IMR-90 (cell line): ENCODE data around the gene DLX1. TPM values are rescaled to one million over a fixed set of nuclear protein-coding genes. Genes with fewer than 3 reads are reported as not detected.

Experiments used
- ATAC-seq: fragments of 200-7000 bp; cut with Tn5 transposase; 2 replicates; pipeline ENCODE4 v1.9.1; 2020; ENCODE audit warnings: low read depth, mild to moderate bottlenecking, moderate library complexity
- BruUV-seq: library from RNA; stranded (reverse); fragments of 400-500 nt; replicated peaks from 2 replicates; lab custom pipeline; 2021; lab: Mats Ljungman, UMichigan
- CTCF ChIA-PET: fragments of 300-600 bp; formaldehyde crosslinking; extraction: SDS; loops from one replicate; lab custom pipeline; 2021; ENCODE audit warnings: antibody characterized with exemption; lab: Yijun Ruan, JAX
- POLR2A ChIA-PET: fragments of 300-600 bp; sonication (Branson Sonifier 250); formaldehyde crosslinking; loops from one replicate; lab custom pipeline; 2022; ENCODE audit warnings: antibody characterized with exemption; ENCODE audit not compliant: unreplicated experiment; lab: Charles Lee
- DNase-seq: peaks from one replicate; pipeline ENCODE4 v3.0.0; 2013
- H2AFZ ChIP-seq: replicated peaks from 2 replicates; pipeline ENCODE3; 2013; ENCODE audit warnings: low read length, mild to moderate bottlenecking; ENCODE audit not compliant: poor library complexity
- H2AK5ac ChIP-seq: 2 replicates; pipeline ENCODE4 v1.6.1; 2013; ENCODE audit warnings: low read depth, low read length, inconsistent platforms
- H2AK9ac ChIP-seq: replicated peaks from 2 replicates; pipeline ENCODE3; 2013; ENCODE audit warnings: mild to moderate bottlenecking, low read depth, low read length, moderate library complexity; ENCODE audit not compliant: poor library complexity
- H2BK120ac ChIP-seq: 2 replicates; pipeline ENCODE4 v1.6.1; 2013; ENCODE audit warnings: low read depth, low read length, inconsistent platforms
- H2BK15ac ChIP-seq: 3 replicates; pipeline ENCODE4 v1.6.1; 2013; ENCODE audit warnings: low read depth, low read length, inconsistent platforms
- H2BK20ac ChIP-seq: 2 replicates; pipeline ENCODE4 v1.6.1; 2013; ENCODE audit warnings: low read depth, mild to moderate bottlenecking, inconsistent platforms, low read length, moderate library complexity
- H2BK5ac ChIP-seq: 2 replicates; pipeline ENCODE4 v1.6.1; 2013; ENCODE audit warnings: mild to moderate bottlenecking, low read depth, low read length, inconsistent platforms; ENCODE audit not compliant: poor library complexity, severe bottlenecking
- H3K14ac ChIP-seq: replicated peaks from 2 replicates; pipeline ENCODE4 v1.6.1; 2013; ENCODE audit warnings: low read depth, low read length, inconsistent platforms
- H3K18ac ChIP-seq: 2 replicates; pipeline ENCODE4 v1.6.1; 2013; ENCODE audit warnings: low read depth, low read length, control low read depth
- H3K23ac ChIP-seq: 2 replicates; pipeline ENCODE4 v1.6.1; 2013; ENCODE audit warnings: low read depth, low read length, inconsistent platforms
- H3K27ac ChIP-seq: 2 replicates; pipeline ENCODE4 v1.5.1; 2013; ENCODE audit warnings: mild to moderate bottlenecking, control low read depth, low read length; ENCODE audit not compliant: insufficient read depth
- H3K27me3 ChIP-seq: 2 replicates; pipeline ENCODE4 v1.6.1; 2013; ENCODE audit warnings: low read length; ENCODE audit not compliant: control insufficient read depth, insufficient read depth
- H3K36me3 ChIP-seq: 2 replicates; pipeline ENCODE4 v1.6.1; 2013; ENCODE audit warnings: low read length, mixed read lengths; ENCODE audit not compliant: control insufficient read depth, insufficient read depth
- H3K4ac ChIP-seq: 2 replicates; pipeline ENCODE4 v1.6.1; 2013; ENCODE audit warnings: low read depth, low read length, inconsistent platforms
- H3K4me1 ChIP-seq: 2 replicates; pipeline ENCODE4 v1.6.1; 2013; ENCODE audit warnings: low read length, mixed read lengths; ENCODE audit not compliant: control insufficient read depth, insufficient read depth
- H3K4me2 ChIP-seq: 2 replicates; pipeline ENCODE4 v1.6.1; 2013; ENCODE audit warnings: low read depth, mild to moderate bottlenecking, control low read depth, low read length, moderate library complexity
- H3K4me3 ChIP-seq: 2 replicates; pipeline ENCODE4 v1.5.1; 2013; ENCODE audit warnings: low read depth, mild to moderate bottlenecking, control low read depth, low read length, moderate library complexity; ENCODE audit not compliant: insufficient read depth
- H3K56ac ChIP-seq: 2 replicates; pipeline ENCODE4 v1.6.1; 2013; ENCODE audit warnings: low read length, inconsistent platforms; ENCODE audit not compliant: insufficient read depth; ENCODE audit errors: extremely low read depth
- H3K79me1 ChIP-seq, 2 experiments: 2 replicates each; pipeline ENCODE4 v1.6.1; 2013; ENCODE audit warnings: low read length in 2 of 2, inconsistent platforms in 1 of 2, low read depth in 1 of 2
- H3K9ac ChIP-seq: 2 replicates; pipeline ENCODE4 v1.6.1; 2013; ENCODE audit warnings: low read depth, low read length, control low read depth
- H3K9me1 ChIP-seq: 2 replicates; pipeline ENCODE4 v1.6.1; 2013; ENCODE audit warnings: low read length, inconsistent platforms; ENCODE audit not compliant: insufficient read depth
- H3K9me3 ChIP-seq: 2 replicates; pipeline ENCODE4 v1.6.1; 2013; ENCODE audit warnings: low read length; ENCODE audit not compliant: control insufficient read depth, insufficient read depth
- H4K20me1 ChIP-seq: 2 replicates; pipeline ENCODE4 v1.6.1; 2013; ENCODE audit warnings: low read length, inconsistent platforms; ENCODE audit not compliant: insufficient read depth
- H4K5ac ChIP-seq: 2 replicates; pipeline ENCODE4 v1.6.1; 2013; ENCODE audit warnings: mild to moderate bottlenecking, low read depth, low read length, control low read depth
- H4K8ac ChIP-seq, 2 experiments: 2 replicates each; pipeline ENCODE4 v1.6.1; 2013; ENCODE audit warnings: low read depth in 2 of 2, low read length in 2 of 2, control low read depth in 1 of 2, inconsistent platforms in 1 of 2
- H4K91ac ChIP-seq: 2 replicates; pipeline ENCODE4 v1.6.1; 2013; ENCODE audit warnings: low read depth, low read length, inconsistent platforms; ENCODE audit not compliant: insufficient read depth
- BHLHE40 ChIP-seq: fragments of 150-350 bp; IDR thresholded peaks from 2 replicates; pipeline ENCODE4 v1.6.1; 2016; ENCODE audit warnings: mild to moderate bottlenecking, low read depth, low read length
- CEBPB ChIP-seq: IDR thresholded peaks from 2 replicates; pipeline ENCODE4 v1.6.1; 2012; ENCODE audit warnings: low read depth, low read length, improper control_type of control experiment
- CHD1 ChIP-seq: IDR thresholded peaks from 2 replicates; pipeline ENCODE4 v1.6.1; 2012; ENCODE audit warnings: low read depth, low read length, improper control_type of control experiment
- FOS ChIP-seq: fragments of 150-350 bp; IDR thresholded peaks from 2 replicates; pipeline ENCODE4 v1.6.1; 2016; ENCODE audit warnings: low read depth, low read length
- MAFK ChIP-seq: IDR thresholded peaks from 2 replicates; pipeline ENCODE4 v1.6.1; 2012; ENCODE audit warnings: low read depth, low read length, improper control_type of control experiment
- MAZ ChIP-seq: IDR thresholded peaks from 2 replicates; pipeline ENCODE4 v1.6.1; 2012; ENCODE audit warnings: low read depth, mild to moderate bottlenecking, low read length, improper control_type of control experiment, moderate library complexity, borderline replicate concordance
- MXI1 ChIP-seq: IDR thresholded peaks from 2 replicates; pipeline ENCODE4 v1.6.1; 2012; ENCODE audit warnings: low read depth, mild to moderate bottlenecking, low read length, moderate library complexity, borderline replicate concordance
- NFE2L2 ChIP-seq: fragments of 150-350 bp; IDR thresholded peaks from 2 replicates; pipeline ENCODE4 v1.6.1; 2016; ENCODE audit warnings: low read depth, mild to moderate bottlenecking, low read length
- POLR2A ChIP-seq: IDR thresholded peaks from 2 replicates; pipeline ENCODE4 v1.6.1; 2012; ENCODE audit warnings: mild to moderate bottlenecking, low read depth, low read length
- RAD21 ChIP-seq: IDR thresholded peaks from 2 replicates; pipeline ENCODE4 v1.6.1; 2012; ENCODE audit warnings: low read length, improper control_type of control experiment
- RCOR1 ChIP-seq: IDR thresholded peaks from 2 replicates; pipeline ENCODE4 v1.6.1; 2012; ENCODE audit warnings: mild to moderate bottlenecking, low read length, improper control_type of control experiment; ENCODE audit not compliant: insufficient replicate concordance
- RFX5 ChIP-seq: IDR thresholded peaks from 2 replicates; pipeline ENCODE4 v1.8.0; 2012; ENCODE audit warnings: low read depth, mild to moderate bottlenecking, low read length, moderate library complexity
- SMC3 ChIP-seq: fragments of 150-350 bp; IDR thresholded peaks from 2 replicates; pipeline ENCODE4 v1.6.1; 2016; ENCODE audit warnings: low read depth, mild to moderate bottlenecking, antibody characterized with exemption, low read length, moderate library complexity
- WGBS, 2 experiments: methylation state at CpG; one replicate each; pipeline versions ENCODE4 v1.1.5 to v1.1.7; 2013; ENCODE audit warnings: missing lambda C conversion rate in 2 of 2; ENCODE audit not compliant: insufficient read length in 1 of 2; ENCODE audit errors: extremely low coverage in 2 of 2; 5-methylcytosine and 5-hydroxymethylcytosine counted together
- dilution Hi-C: fragments of 300-500 bp; cut with HindIII; formaldehyde crosslinking; loops from one replicate; pipeline ENCODE4 v1.14.3; 2018; ENCODE audit warnings: low sequenced_read_pairs; ENCODE audit not compliant: unreplicated experiment
- in situ Hi-C: fragments of 300-500 bp; cut with MboI; formaldehyde crosslinking; loops from 3 replicates; pipeline ENCODE4 v1.14.3; 2019; ENCODE audit warnings: low sequenced_read_pairs, inconsistent platforms, mixed read lengths
- intact Hi-C: fragments of 100-400 bp; cut with micrococcal nuclease; formaldehyde crosslinking; loops from 2 replicates; pipeline ENCODE4 v1.10.0; 2022
- polyA plus RNA-seq, 3 experiments: library from polyadenylated mRNA; depleted of rRNA; stranded (reverse); fragments of >200 nt; gene quantifications; 2 replicates each; pipeline ENCODE4 v1.2.3, GENCODE V29; 2012; ENCODE audit warnings: low replicate concordance in 1 of 3
- total RNA-seq: library from RNA; depleted of rRNA; stranded (reverse); fragments of >200 nt; gene quantifications from 2 replicates; pipeline ENCODE4 v1.2.3, GENCODE V29; 2012
- TF ChIP-seq, protein P1 (sequence below): fragments of 150-350 bp; IDR thresholded peaks from 2 replicates; pipeline ENCODE4 v1.6.1; 2017; ENCODE audit warnings: mild to moderate bottlenecking, antibody characterized with exemption, low read length, low read depth
- TF ChIP-seq, protein P2 (sequence below): conservative IDR thresholded peaks from 2 replicates; pipeline ENCODE4 v1.5.1; 2012; ENCODE audit warnings: mild to moderate bottlenecking, low read depth, low read length, improper control_type of control experiment
- TF ChIP-seq, protein P3 (sequence below): fragments of 150-350 bp; IDR thresholded peaks from 2 replicates; pipeline ENCODE4 v1.6.1; 2016; ENCODE audit warnings: low read depth, mild to moderate bottlenecking, low read length, moderate library complexity, borderline replicate concordance

Gene DLX1
- total and polyA plus RNA-seq, 2 of the 4 experiments (the other 2 are of a cell fraction) = 0.36 to 2.2 TPM

DNA sequence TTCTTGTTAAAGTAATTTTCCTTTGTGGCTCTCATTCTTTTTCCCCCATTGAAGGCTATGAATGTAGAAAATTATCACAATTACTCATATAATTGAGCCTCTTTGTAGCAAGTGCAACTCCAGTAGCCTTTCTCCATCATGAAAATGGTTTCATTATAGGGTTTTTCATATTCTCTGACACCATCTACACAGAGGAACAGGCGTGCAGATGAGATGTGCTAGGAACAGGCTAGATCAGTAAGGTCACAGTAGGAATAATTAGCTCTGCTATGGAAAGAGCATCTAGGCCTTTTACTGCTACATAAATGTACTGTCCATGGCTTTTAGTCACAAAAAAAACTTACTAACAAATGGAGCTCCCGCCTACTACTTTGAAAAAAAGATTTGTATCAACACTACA lies 12.6 kb upstream of the DLX1 start:
- no peak overlapping the region for H3K56ac ChIP-seq
- ChIA-PET CTCF (no interaction called here), POLR2A (interaction anchor here (0.6 kb wide), 1 partner anchor 13 kb away, joined by 3 read pairs; the partner anchor contains the start of gene DLX1)
- H3K23ac ChIP-seq = no peak overlapping the region
- no peaks in the 10 kb centered on the region for H4K20me1 ChIP-seq
- intact Hi-C loops (loop anchor here (5.0 kb wide), 1 partner anchor 45 kb away; no protein-coding TSS in a partner anchor), dilution Hi-C loops (no loop called here), in situ Hi-C loops (no loop called here)
- H2AFZ ChIP-seq = no peak overlapping the region
- DNase-seq = no peak
- no peaks in the 10 kb centered on the region for H3K79me1 ChIP-seq
- no peak overlapping the region for H2BK15ac ChIP-seq
- H3K14ac ChIP-seq = no peak overlapping the region
- no peak overlapping the region for H4K91ac ChIP-seq
- no peaks in the 10 kb centered on the region for H3K9me1 ChIP-seq
- H3K4me3 ChIP-seq = no peak overlapping the region
- H3K9ac ChIP-seq = no peak overlapping the region
- H3K27ac ChIP-seq = no peak overlapping the region
- no peak overlapping the region for H2AK9ac ChIP-seq
- no peak overlapping the region for H3K4me2 ChIP-seq
- H2BK20ac ChIP-seq = no peak overlapping the region
- H3K9me3 ChIP-seq = no peaks in the 10 kb centered on the region
- no peak overlapping the region for H4K5ac ChIP-seq
- H2BK5ac ChIP-seq = no peak overlapping the region
- no peaks in the 10 kb centered on the region for H3K4me1 ChIP-seq
- TF ChIP-seq CHD1 (no peak), MXI1 (no peak), BHLHE40 (no peak), RCOR1 (no peak), FOS (no peak), MAFK (no peak), POLR2A (no peak), SMC3 (no peak), NFE2L2 (no peak), RFX5 (no peak), CEBPB (no peak), MAZ (no peak), RAD21 (no peak)
- TF ChIP-seq, protein P1, sequence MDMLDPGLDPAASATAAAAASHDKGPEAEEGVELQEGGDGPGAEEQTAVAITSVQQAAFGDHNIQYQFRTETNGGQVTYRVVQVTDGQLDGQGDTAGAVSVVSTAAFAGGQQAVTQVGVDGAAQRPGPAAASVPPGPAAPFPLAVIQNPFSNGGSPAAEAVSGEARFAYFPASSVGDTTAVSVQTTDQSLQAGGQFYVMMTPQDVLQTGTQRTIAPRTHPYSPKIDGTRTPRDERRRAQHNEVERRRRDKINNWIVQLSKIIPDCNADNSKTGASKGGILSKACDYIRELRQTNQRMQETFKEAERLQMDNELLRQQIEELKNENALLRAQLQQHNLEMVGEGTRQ = no peak
- TF ChIP-seq, protein P2, sequence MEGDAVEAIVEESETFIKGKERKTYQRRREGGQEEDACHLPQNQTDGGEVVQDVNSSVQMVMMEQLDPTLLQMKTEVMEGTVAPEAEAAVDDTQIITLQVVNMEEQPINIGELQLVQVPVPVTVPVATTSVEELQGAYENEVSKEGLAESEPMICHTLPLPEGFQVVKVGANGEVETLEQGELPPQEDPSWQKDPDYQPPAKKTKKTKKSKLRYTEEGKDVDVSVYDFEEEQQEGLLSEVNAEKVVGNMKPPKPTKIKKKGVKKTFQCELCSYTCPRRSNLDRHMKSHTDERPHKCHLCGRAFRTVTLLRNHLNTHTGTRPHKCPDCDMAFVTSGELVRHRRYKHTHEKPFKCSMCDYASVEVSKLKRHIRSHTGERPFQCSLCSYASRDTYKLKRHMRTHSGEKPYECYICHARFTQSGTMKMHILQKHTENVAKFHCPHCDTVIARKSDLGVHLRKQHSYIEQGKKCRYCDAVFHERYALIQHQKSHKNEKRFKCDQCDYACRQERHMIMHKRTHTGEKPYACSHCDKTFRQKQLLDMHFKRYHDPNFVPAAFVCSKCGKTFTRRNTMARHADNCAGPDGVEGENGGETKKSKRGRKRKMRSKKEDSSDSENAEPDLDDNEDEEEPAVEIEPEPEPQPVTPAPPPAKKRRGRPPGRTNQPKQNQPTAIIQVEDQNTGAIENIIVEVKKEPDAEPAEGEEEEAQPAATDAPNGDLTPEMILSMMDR = no peak
- TF ChIP-seq, protein P3, sequence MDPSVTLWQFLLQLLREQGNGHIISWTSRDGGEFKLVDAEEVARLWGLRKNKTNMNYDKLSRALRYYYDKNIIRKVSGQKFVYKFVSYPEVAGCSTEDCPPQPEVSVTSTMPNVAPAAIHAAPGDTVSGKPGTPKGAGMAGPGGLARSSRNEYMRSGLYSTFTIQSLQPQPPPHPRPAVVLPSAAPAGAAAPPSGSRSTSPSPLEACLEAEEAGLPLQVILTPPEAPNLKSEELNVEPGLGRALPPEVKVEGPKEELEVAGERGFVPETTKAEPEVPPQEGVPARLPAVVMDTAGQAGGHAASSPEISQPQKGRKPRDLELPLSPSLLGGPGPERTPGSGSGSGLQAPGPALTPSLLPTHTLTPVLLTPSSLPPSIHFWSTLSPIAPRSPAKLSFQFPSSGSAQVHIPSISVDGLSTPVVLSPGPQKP = no peak
- H2AK5ac ChIP-seq = no peak overlapping the region
- H4K8ac ChIP-seq = no peak overlapping the region
- BruUV-seq = no TSS peak
- no peaks in the 10 kb centered on the region for H3K27me3 ChIP-seq
- no peak overlapping the region for H3K18ac ChIP-seq
- no peak overlapping the region for H3K4ac ChIP-seq
- no peaks in the 10 kb centered on the region for H3K36me3 ChIP-seq
- no CpG with 5 or more reads among the region's 2 CpGs for WGBS, 2 experiments
- ATAC-seq = no peak
- no peak overlapping the region for H2BK120ac ChIP-seq
